Breast epithelium (tissue), 4 donors: ENCODE data around the gene BLNK. TPM values are rescaled to one million over a fixed set of nuclear protein-coding genes. Genes with fewer than 3 reads are reported as not detected.

Source experiments
- DNase-seq, 2 donors: peaks; one replicate each; pipeline ENCODE4 v3.0.0-alpha.2; 2019; ENCODE audit warnings: low spot score in 2 of 2
- H3K27ac ChIP-seq, 2 donors: fragments of 200-600 bp; sonication (generic) in 1 of 2; one replicate each; pipeline ENCODE4 v1.5.1; 2016 to 2019; ENCODE audit warnings: mild to moderate bottlenecking in 1 of 2
- H3K27me3 ChIP-seq, 2 donors: fragments of 200-600 bp; sonication (generic) in 1 of 2; one replicate each; pipeline versions ENCODE4 v1.5.1 to v1.6.0; 2017 to 2019; ENCODE audit warnings: control low read depth in 1 of 2, mild to moderate bottlenecking in 1 of 2
- H3K36me3 ChIP-seq: fragments of 200-600 bp; one replicate; pipeline ENCODE4 v1.5.1; 2019
- H3K4me1 ChIP-seq, 2 donors: fragments of 200-600 bp; sonication (generic); one replicate each; pipeline ENCODE4 v1.5.1; 2016 to 2019; ENCODE audit warnings: control low read depth in 1 of 2
- H3K4me3 ChIP-seq, 3 donors: fragments of 200-600 bp; sonication (generic); 1 replicate in 2 of 3; 2 replicates in 1 of 3; pipeline ENCODE4 v1.5.1; 2016 to 2019; ENCODE audit warnings: mild to moderate bottlenecking in 3 of 3, moderate library complexity in 2 of 3
- H3K9me3 ChIP-seq, 2 donors: fragments of 200-600 bp; sonication (generic) in 1 of 2; one replicate each; pipeline ENCODE4 v1.5.1; 2016 to 2019; ENCODE audit warnings: control low read depth in 1 of 2
- POLR2A ChIP-seq: fragments of 450-650 bp; IDR thresholded peaks from one replicate; pipeline ENCODE4 v1.6.1; 2016; ENCODE audit warnings: antibody characterized with exemption, mild to moderate bottlenecking, moderate library complexity
- POLR2AphosphoS5 ChIP-seq, 3 donors: sonication (generic); formaldehyde crosslinking; IDR thresholded peaks; one replicate each; pipeline ENCODE4 v1.6.1; 2017; ENCODE audit warnings: antibody characterized with exemption in 3 of 3
- intact Hi-C: fragments of 100-400 bp; cut with DNase I; formaldehyde crosslinking; loops from one replicate; pipeline ENCODE4 v1.15.1; 2023; ENCODE audit warnings: low total_unique reads
- total RNA-seq, 3 donors: library from RNA; depleted of rRNA; stranded (reverse); fragments of >200 nt; gene quantifications; one replicate each; pipeline ENCODE4 v1.1.0, GENCODE V29; 2016
- TF ChIP-seq, protein P1 (sequence below), 3 donors: fragments of 450-650 bp; IDR thresholded peaks; one replicate each; pipeline ENCODE4 v1.5.1; 2016 to 2017; ENCODE audit warnings: antibody characterized with exemption in 3 of 3, mild to moderate bottlenecking in 3 of 3, moderate library complexity in 3 of 3

BLNK gene
- total RNA-seq, 3 donors from 2014 or later = 2.9 to 16.0 (median 13.4) TPM

DNA sequence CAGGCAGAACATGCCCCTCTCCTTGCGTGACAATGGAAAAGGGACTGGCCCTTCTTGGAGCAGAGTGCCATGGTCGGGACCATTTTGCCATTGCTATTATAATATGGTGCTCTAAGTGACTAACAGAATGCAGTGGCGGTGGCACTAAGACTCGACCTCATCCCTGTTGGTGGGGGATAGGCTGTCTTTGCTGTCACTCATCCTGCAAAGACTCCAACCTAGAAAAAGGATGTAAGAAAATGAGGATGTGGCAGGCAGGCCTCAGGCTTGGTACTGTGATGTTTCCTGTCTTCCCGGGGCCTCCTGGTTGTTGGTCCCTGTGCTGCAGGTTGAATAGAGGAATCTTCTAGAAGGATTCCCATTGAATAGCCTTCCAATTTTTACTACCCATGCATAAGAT is 18.6 kb downstream of the BLNK start:
- Histone ChIP-seq H3K4me1 (no peaks in the 10 kb centered on the region), H3K4me3 (no peak overlapping the region), H3K27me3 (no peaks in the 10 kb centered on the region), H3K9me3 (no peaks in the 10 kb centered on the region), H3K27ac (no peak overlapping the region), H3K36me3 (no peaks in the 10 kb centered on the region)
- intact Hi-C loops = no loop called here
- no peak for TF ChIP-seq POLR2A
- TF ChIP-seq, protein P1, sequence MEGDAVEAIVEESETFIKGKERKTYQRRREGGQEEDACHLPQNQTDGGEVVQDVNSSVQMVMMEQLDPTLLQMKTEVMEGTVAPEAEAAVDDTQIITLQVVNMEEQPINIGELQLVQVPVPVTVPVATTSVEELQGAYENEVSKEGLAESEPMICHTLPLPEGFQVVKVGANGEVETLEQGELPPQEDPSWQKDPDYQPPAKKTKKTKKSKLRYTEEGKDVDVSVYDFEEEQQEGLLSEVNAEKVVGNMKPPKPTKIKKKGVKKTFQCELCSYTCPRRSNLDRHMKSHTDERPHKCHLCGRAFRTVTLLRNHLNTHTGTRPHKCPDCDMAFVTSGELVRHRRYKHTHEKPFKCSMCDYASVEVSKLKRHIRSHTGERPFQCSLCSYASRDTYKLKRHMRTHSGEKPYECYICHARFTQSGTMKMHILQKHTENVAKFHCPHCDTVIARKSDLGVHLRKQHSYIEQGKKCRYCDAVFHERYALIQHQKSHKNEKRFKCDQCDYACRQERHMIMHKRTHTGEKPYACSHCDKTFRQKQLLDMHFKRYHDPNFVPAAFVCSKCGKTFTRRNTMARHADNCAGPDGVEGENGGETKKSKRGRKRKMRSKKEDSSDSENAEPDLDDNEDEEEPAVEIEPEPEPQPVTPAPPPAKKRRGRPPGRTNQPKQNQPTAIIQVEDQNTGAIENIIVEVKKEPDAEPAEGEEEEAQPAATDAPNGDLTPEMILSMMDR (IDR thresholded peaks at IDR 0.05) = no peak
- TF ChIP-seq POLR2AphosphoS5 (IDR thresholded peaks at IDR 0.05) = no peak
- DNase-seq = no peak

DNA sequence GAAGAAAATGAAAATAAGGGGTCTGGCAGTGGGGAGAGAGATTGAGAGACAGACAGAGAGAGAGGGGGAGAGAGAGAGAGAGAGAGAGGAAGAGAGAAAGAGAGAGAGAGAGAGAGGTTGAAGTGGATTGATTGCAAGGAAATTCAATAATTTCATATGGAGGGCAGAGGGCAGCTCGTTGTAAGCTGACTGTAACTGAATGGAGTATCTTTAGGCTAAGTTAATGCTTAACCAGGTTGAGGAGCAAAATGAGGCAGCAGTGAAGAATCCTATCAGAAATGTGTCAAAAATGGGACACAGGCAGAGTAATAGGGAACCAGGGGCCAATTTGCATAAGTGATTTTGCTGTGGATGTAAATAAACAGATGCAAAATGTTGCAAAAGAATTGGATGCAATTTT is 21.0 kb downstream of the BLNK start:
- H3K27me3 ChIP-seq = no peaks in the 10 kb centered on the region
- TF ChIP-seq POLR2A (no peak), POLR2AphosphoS5 (IDR thresholded peaks at IDR 0.05) (no peak)
- TF ChIP-seq, protein P1 (IDR thresholded peaks at IDR 0.05) = no peak
- no peaks in the 10 kb centered on the region for H3K36me3 ChIP-seq
- no peaks in the 10 kb centered on the region for H3K4me1 ChIP-seq
- no peaks in the 10 kb centered on the region for H3K9me3 ChIP-seq
- intact Hi-C loops = no loop called here
- DNase-seq = no peak
- no peak overlapping the region for H3K4me3 ChIP-seq
- H3K27ac ChIP-seq = no peak overlapping the region

DNA sequence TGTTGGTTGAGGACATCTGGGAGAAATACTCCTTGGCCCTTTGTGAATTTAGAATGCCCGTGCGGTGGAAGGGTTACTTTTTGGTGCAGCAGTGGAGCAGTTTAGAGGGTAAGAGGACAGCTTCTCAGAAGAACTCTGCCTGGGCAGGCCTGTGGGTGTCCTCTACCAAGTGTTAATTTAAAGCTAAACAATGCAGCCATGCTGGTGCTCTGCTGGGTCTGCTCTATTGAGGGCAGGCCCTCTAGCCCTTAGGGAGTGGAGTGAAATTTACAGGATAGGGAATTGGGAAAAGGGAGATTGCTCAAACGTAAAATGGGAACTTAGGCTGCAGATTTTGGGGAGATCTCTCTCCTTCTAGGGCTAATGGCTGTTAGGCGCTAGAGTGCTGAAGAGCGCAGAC is 22.1 kb downstream of the BLNK start:
- H3K36me3 ChIP-seq = no peaks in the 10 kb centered on the region
- H3K9me3 ChIP-seq = no peaks in the 10 kb centered on the region
- intact Hi-C loops = no loop called here
- DNase-seq = no peak
- no peak overlapping the region for H3K27ac ChIP-seq
- no peak overlapping the region for H3K4me3 ChIP-seq
- TF ChIP-seq, protein P1 (IDR thresholded peaks at IDR 0.05) = no peak
- TF ChIP-seq POLR2A (no peak), POLR2AphosphoS5 (IDR thresholded peaks at IDR 0.05) (no peak)
- no peaks in the 10 kb centered on the region for H3K4me1 ChIP-seq
- H3K27me3 ChIP-seq = no peaks in the 10 kb centered on the region

DNA sequence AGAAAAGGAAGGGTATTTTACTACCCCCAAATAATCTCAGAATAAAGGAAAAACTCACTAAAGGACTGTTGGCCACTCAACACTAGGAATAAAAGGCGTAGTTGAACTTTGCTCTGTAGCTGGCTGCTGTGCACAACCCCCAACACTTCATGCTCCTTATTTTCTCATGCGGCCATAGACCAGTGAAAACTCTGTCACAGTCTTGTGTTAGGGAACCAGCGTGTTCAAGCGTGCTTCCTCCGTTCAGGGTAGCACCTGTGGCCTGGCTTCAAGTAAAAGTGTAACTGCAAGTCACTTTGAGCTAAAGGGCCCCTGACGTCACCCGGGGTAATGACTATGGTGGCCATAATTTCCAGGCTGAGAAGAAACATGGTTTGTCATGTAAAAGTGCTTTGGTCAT is 27.0 kb downstream of the BLNK start:
- no peak for DNase-seq

DNA sequence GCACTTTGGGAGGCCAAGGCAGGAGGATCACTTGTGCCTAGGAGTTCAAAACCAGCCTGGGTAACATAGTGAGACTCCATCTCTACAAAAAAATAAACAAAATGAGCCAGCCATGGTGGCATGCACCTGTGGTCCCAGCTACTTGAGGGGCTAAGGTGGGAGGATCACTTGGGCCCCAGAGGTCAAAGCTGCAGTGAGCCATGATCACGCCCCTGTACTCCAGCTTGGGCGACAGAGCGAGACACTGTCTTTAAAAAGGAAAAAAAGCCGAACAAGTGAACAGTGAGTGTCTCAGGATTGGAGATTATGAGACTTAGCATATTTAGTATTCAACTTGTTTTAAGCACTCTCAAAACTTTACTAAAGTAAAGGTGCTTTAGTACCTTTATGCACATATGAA is 28.1 kb downstream of the BLNK start:
- Histone ChIP-seq H3K27me3 (no peaks in the 10 kb centered on the region), H3K36me3 (no peaks in the 10 kb centered on the region), H3K9me3 (no peaks in the 10 kb centered on the region), H3K4me1 (no peaks in the 10 kb centered on the region), H3K27ac (no peak overlapping the region), H3K4me3 (no peak overlapping the region)
- intact Hi-C loops = no loop called here
- TF ChIP-seq POLR2A = no peak
- TF ChIP-seq, protein P1 (IDR thresholded peaks at IDR 0.05) = no peak
- TF ChIP-seq POLR2AphosphoS5 (IDR thresholded peaks at IDR 0.05) = no peak
- DNase-seq = no peak

More for the DNA sequence above, 27.0 kb downstream of the BLNK start:
- H3K9me3 ChIP-seq = no peaks in the 10 kb centered on the region
- no peaks in the 10 kb centered on the region for H3K4me1 ChIP-seq
- intact Hi-C loops = no loop called here
- no peaks in the 10 kb centered on the region for H3K27me3 ChIP-seq
- no peaks in the 10 kb centered on the region for H3K36me3 ChIP-seq
- no peak overlapping the region for H3K4me3 ChIP-seq
- H3K27ac ChIP-seq = no peak overlapping the region
- TF ChIP-seq POLR2A (no peak), POLR2AphosphoS5 (IDR thresholded peaks at IDR 0.05) (no peak)
- TF ChIP-seq, protein P1 (IDR thresholded peaks at IDR 0.05) = no peak
